Cardiac fibroblast (primary cell): ENCODE measurements around the gene PITPNB.
A peak's percentile ranks its signal among the peaks of the same experiment; 100 is the strongest.

Experiments used
- DNase-seq, 2 donors: peaks; one replicate each; pipeline versions ENCODE4 v3.0.0 to v3.0.0-alpha.2; 2010; ENCODE audit warnings: low read depth in 2 of 2
- H3K4me3 ChIP-seq, 2 donors: replicated peaks in 1 of 2; 1 replicate in 1 of 2; 2 replicates in 1 of 2; pipeline ENCODE4 v1.5.1; 2011; ENCODE audit warnings: low read depth in 2 of 2, low read length in 2 of 2, mild to moderate bottlenecking in 2 of 2, moderate library complexity in 1 of 2
- TF ChIP-seq, protein P1 (sequence below): IDR thresholded peaks from one replicate; pipeline ENCODE4 v1.5.1; 2011; ENCODE audit warnings: low read depth, mild to moderate bottlenecking, low read length, inconsistent platforms

The PITPNB gene

DNA sequence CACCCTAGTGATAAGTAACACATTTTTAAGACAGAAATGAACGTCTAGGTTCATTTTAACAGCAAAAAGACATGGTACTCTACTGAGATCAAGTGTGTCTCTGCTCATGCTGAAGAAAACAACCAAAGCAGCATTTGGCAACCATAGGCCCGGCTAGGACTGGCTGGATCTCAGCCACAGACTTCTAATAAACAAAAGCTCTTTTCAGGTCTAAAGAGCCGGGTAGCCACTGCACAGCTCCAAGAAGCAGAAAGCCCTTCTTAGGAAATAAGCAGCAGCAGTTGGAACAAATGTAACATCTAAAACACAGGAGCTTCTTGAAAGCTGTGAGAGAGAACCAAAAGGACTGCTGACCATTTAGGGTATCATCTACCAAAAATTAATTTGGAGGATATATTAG, 37.6 kb downstream of the PITPNB start:
- DNase-seq: peak; percentile 23 to 72
- H3K4me3 ChIP-seq: no peak overlapping the region
- TF ChIP-seq, protein P1, sequence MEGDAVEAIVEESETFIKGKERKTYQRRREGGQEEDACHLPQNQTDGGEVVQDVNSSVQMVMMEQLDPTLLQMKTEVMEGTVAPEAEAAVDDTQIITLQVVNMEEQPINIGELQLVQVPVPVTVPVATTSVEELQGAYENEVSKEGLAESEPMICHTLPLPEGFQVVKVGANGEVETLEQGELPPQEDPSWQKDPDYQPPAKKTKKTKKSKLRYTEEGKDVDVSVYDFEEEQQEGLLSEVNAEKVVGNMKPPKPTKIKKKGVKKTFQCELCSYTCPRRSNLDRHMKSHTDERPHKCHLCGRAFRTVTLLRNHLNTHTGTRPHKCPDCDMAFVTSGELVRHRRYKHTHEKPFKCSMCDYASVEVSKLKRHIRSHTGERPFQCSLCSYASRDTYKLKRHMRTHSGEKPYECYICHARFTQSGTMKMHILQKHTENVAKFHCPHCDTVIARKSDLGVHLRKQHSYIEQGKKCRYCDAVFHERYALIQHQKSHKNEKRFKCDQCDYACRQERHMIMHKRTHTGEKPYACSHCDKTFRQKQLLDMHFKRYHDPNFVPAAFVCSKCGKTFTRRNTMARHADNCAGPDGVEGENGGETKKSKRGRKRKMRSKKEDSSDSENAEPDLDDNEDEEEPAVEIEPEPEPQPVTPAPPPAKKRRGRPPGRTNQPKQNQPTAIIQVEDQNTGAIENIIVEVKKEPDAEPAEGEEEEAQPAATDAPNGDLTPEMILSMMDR: no peak

DNA sequence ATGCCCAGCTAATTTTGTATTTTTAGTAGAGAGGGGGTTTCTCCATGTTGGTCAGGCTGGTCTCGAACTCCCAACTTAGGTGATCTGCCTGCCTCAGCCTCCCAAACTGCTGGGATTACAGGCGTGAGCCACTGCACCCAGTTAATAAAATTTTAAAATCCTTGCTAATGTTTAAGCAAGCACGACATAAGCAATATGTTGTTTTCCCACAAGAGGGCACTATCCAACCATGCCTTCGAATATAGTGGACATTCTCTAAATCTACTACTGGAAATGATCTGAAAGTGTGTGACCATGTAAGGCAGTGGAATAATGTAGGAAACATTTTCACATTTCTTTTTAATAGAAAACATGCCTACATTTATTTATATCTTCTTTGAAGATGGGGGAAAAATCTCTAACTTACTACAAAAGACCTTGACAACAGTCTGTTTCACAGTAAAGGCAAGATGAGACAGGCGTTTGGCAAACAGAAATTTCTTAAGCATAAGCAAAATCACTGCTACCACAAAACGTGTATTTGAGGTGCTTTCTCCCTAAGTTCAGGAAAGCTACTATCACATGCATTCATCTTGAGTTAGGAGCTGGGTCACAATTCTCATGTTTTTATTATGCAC, 38.2 kb downstream of the PITPNB start:
- TF ChIP-seq, protein P1: peak; percentile 77
- DNase-seq: peak; percentile 87
- no peak overlapping the region for H3K4me3 ChIP-seq

DNA sequence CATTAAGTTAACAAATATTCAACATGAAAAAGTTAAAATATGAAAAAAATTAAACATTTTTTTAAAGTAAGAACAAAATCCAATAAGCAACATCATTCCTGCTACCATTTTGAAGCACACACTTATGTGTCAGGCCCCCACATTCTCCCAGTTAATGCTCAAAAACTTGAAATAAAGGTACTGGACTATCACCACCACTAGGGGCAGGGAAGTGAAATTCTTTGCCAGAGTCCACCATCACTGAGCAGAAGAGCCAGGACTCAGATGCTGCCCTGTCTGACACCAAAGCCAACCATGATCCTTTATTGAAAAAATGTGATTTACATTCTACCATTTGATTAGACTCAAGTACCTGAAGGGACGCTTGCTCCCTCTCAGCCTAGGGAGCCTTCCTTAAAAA, 39.1 kb downstream of the PITPNB start:
- TF ChIP-seq, protein P1: peak; percentile 73
- peak; percentile 61 to 68 for DNase-seq

DNA sequence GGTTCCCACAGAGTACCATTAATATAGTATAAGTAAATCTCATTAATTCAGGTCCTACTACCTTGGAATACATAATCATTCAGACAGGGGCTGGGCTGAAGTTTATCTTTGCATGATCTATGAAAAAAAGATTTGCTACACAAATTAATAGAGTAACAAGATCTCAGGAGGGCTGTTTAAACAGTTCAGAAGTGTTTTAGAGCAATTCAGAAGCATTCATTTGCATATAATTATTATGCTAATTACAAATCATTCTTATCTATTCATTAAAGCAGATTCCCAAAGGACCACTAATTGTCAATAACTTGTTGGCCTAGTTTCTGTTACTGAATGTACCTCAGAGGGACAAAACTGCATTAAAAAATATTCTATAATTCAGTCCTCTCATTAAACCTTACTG, 40.5 kb downstream of the PITPNB start:
- TF ChIP-seq, protein P1: no peak
- DNase-seq: no peak
- H3K4me3 ChIP-seq: no peak overlapping the region

More for the DNA sequence above, 39.1 kb downstream of the PITPNB start:
- no peak overlapping the region for H3K4me3 ChIP-seq

DNA sequence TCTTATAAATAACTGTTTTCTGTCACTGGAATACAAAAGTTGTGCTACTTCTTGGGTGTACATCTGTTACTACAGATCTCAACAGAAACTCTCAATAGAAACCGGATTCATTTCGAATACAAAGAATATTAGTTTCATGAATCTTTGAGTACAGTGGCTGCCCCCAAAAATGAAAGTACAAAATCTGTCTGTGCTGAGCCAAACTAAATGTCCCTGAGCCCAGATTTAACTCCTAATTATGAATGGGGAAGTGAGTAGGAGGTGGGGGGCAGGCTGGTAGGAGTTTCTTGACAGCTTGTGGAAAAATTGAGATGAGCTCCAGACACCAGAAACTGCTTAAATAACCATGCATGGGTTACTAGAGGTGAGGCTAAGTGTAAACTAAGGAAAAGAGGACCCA, 41.6 kb downstream of the PITPNB start:
- H3K4me3 ChIP-seq: no peak overlapping the region

DNA sequence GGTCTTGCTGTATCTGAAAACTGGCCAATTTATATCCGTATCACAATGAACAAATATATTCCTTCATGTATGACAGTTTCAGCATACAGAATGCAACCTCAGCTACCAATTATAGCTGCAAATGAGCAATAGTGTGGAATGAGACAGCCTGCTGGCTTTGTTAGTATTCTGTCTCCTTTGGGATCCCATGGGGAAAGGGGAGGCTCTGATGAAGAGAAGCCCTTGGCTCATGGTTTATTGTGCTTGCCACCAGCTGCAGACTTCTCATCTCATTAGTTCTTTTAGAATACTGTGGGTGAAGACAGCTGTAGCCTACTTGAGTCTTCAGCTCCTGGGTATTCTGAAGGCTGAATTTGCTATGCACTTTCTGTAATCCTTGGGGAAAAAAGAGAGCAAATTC, 42.4 kb downstream of the PITPNB start:
- TF ChIP-seq, protein P1: no peak
- peak; percentile 52 to 75 for DNase-seq

More for the DNA sequence above, 41.6 kb downstream of the PITPNB start:
- TF ChIP-seq, protein P1: no peak
- no peak for DNase-seq

DNA sequence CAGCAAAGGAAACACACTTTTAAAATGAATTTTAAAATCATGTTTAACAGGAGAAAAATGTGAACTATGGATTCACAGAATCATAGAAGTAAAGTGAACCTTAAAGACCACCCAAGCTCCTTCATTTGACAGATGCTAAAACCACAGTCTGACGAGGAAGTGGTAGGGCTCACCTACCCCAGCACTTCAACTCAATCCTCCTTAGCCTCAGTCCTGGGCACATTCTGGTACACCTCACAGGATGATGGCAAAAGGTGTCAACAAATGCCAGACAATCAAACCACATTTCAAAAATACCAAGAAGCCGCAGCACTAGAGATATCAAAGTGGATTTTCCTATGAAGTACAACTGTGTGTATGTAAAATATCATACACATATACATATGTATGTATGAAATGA, 43.1 kb downstream of the PITPNB start:
- TF ChIP-seq, protein P1: no peak
- no peak overlapping the region for H3K4me3 ChIP-seq
- no peak for DNase-seq

More for the DNA sequence above, 42.4 kb downstream of the PITPNB start:
- no peak overlapping the region for H3K4me3 ChIP-seq
